SK-N-SH treated with all-trans-retinoic acid at 6 μM for 48 hours (cell line): ENCODE results near the gene AFF1.

Experiments
- ARNTL ChIP-seq: fragments of 450-650 bp; formaldehyde crosslinking; IDR thresholded peaks from 2 replicates; pipeline ENCODE4 v1.5.0; 2020; ENCODE audit warnings: low read depth, mild to moderate bottlenecking, moderate library complexity, borderline replicate concordance
- CREB5 ChIP-seq: fragments of 250-450 bp; sonication (Bioruptor Pico); IDR thresholded peaks from 2 replicates; pipeline ENCODE4 v1.5.1; 2020; ENCODE audit warnings: low read depth, mild to moderate bottlenecking, moderate library complexity
- CSRNP3 ChIP-seq: fragments of 250-450 bp; sonication (Bioruptor Pico); IDR thresholded peaks from 2 replicates; pipeline ENCODE4 v1.5.1; 2021; ENCODE audit warnings: mild to moderate bottlenecking, moderate library complexity
- OSR1 ChIP-seq: fragments of 250-450 bp; sonication (Bioruptor Pico); IDR thresholded peaks from 2 replicates; pipeline ENCODE4 v1.8.0; 2022; ENCODE audit warnings: moderate library complexity, mild to moderate bottlenecking, inconsistent platforms
- PATZ1 ChIP-seq: fragments of 250-450 bp; sonication (Bioruptor Pico); IDR thresholded peaks from 2 replicates; pipeline ENCODE4 v1.8.0; 2020; ENCODE audit warnings: mild to moderate bottlenecking, moderate library complexity, borderline replicate concordance
- ZC3H10 ChIP-seq: fragments of 250-450 bp; sonication (Bioruptor Pico); IDR thresholded peaks from 2 replicates; pipeline ENCODE4 v1.5.1; 2021; ENCODE audit warnings: mild to moderate bottlenecking, moderate library complexity
- ZNF8 ChIP-seq: fragments of 450-650 bp; formaldehyde crosslinking; IDR thresholded peaks from 2 replicates; pipeline ENCODE4 v1.5.0; 2020; ENCODE audit warnings: mild to moderate bottlenecking, moderate library complexity

- TF ChIP-seq CSRNP3 (CRISPR knock-in tag) (no peak), OSR1 (CRISPR knock-in tag) (no peak), ARNTL (CRISPR knock-in tag) (no peak), CREB5 (CRISPR knock-in tag) (no peak), ZNF8 (no peak), PATZ1 (CRISPR knock-in tag) (no peak), ZC3H10 (no peak)
These were observed 22.4 kb downstream of the AFF1 start for GRCh38 chr4:86957215-86957614.
